Measurements from ENCODE around the gene KRT7.

The KRT7 gene

DNA sequence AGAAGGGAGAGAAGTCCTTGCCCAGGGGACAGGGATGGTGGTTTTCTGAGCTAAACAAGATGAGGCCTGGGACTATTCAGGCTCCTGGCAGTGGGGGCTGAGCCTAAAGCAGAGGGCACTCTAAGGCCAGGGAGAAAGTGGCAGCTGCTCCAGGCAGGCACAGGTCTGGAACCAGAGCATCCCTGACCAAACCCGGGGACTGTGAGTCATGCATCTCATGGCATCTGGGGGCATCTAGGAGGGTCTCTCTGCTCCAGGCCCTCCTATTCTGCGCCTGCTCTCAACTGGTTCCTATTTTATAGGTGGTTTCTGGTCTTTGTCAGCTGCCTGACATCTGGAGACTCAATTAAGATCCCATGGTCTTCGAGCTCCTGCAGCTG, 11.6 kb downstream of the KRT7 start:
- H3K27ac ChIP-seq, result peak overlapping the region; percentile 94

DNA sequence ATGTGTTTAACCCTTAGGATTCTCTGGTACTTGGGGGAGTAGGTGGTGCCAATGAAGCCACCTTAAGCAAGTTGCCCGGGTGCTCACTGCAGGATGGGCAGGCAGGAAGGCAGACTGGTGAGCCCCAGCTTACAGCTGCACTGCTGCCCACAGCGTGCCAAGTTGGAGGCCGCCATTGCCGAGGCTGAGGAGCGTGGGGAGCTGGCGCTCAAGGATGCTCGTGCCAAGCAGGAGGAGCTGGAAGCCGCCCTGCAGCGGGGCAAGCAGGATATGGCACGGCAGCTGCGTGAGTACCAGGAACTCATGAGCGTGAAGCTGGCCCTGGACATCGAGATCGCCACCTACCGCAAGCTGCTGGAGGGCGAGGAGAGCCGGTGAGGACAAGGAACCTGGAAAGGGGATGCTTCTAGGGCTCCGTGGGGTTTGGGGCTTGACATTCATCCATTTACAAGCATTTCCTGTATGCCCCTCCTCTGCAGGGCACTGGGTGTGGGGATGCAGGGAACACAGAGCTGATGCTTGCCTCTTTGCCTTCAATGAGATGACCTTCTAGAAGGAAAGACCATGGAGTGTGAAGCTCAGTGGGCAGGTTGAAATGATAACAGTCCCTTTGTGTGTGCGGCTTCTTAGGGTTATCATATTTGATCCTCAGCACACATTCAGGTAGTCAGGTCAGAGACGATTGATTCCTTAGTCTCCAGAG, 12.4 kb downstream of the KRT7 start:
- H3K27ac ChIP-seq, result peak overlapping the region; percentile 94; the same call in 1 of the 2 replicates
- TF ChIP-seq, protein P1, sequence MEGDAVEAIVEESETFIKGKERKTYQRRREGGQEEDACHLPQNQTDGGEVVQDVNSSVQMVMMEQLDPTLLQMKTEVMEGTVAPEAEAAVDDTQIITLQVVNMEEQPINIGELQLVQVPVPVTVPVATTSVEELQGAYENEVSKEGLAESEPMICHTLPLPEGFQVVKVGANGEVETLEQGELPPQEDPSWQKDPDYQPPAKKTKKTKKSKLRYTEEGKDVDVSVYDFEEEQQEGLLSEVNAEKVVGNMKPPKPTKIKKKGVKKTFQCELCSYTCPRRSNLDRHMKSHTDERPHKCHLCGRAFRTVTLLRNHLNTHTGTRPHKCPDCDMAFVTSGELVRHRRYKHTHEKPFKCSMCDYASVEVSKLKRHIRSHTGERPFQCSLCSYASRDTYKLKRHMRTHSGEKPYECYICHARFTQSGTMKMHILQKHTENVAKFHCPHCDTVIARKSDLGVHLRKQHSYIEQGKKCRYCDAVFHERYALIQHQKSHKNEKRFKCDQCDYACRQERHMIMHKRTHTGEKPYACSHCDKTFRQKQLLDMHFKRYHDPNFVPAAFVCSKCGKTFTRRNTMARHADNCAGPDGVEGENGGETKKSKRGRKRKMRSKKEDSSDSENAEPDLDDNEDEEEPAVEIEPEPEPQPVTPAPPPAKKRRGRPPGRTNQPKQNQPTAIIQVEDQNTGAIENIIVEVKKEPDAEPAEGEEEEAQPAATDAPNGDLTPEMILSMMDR (conservative IDR thresholded peaks at IDR 0.05), result no peak

More for the DNA sequence above, 11.6 kb downstream of the KRT7 start:
- TF ChIP-seq, protein P1 (conservative IDR thresholded peaks at IDR 0.05), result no peak

DNA sequence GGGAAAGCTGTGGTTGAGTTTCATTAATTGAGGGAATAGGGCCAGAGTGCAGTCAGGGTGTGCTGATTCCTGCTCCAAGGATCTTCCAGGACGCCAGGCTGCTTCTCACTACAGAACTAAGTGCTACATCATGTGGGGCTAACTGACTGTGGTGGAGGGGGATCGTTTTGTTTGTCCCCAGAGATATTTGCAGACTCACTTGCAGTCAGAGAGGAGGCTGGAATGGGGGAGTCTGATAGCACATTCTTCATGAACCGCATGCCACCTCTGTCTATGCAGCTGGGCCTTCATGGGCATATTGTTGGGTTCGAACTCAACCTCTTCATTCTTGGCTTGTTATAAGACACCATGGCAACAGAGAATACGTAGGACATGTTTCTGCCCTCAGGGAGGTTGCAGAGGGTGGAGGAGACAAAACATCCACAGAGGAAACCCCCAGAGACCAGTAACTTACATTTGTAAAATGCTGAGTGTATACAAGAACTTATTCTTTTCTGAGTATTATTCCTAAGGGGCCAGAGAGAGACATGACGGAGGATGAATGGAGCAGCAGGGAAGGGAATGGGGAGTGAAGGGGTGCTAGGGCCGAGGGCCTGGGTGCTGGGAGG, 13.0 kb downstream of the KRT7 start:
- TF ChIP-seq, protein P1 (conservative IDR thresholded peaks at IDR 0.05), result no peak
- no peak overlapping the region for H3K27ac ChIP-seq

DNA sequence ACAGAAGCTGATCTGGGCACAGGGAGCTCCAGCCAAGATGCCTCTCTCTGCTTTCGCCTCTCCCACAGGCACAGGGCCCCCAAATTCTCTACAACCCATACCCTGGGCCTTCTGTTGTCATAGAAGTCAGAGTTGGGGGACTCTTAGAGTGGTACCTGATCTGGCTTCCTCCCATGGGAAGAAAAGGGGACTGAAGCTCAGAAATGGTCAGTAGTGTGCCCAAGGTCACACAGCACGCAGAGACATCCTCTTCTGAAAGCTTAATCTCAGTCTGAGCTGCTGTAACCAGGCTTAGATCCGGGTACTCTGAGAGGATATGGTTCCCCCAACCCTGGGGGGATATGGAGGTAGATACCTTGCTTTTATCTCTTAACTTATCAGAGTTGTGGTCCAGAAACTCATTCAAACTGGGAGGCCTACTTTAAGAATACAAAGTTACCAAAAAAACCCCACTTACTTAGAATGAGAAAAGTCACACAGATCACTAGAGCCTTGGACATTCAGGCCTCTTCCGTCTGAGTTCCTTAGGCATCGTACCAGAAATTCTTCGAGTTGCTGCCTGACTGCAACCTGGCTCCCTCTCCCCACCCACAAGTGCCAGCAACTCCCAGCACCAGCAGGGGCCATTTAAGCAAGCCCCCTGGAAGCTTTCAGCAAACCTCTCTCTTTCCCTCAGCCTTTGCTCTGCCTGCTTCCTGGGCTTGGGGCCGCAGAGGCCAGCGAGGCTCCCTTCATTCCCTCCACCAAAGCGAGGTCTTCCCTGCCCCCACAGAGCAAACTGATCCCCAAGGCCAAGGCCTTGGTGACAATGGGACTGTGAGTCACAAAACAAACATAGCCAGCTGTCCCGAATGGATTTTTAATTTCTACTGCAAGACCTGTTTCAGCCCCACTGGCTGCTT, 13.9 kb downstream of the KRT7 start:
- H3K27ac ChIP-seq, result no peak overlapping the region
- TF ChIP-seq, protein P1 (conservative IDR thresholded peaks at IDR 0.05), result no peak

DNA sequence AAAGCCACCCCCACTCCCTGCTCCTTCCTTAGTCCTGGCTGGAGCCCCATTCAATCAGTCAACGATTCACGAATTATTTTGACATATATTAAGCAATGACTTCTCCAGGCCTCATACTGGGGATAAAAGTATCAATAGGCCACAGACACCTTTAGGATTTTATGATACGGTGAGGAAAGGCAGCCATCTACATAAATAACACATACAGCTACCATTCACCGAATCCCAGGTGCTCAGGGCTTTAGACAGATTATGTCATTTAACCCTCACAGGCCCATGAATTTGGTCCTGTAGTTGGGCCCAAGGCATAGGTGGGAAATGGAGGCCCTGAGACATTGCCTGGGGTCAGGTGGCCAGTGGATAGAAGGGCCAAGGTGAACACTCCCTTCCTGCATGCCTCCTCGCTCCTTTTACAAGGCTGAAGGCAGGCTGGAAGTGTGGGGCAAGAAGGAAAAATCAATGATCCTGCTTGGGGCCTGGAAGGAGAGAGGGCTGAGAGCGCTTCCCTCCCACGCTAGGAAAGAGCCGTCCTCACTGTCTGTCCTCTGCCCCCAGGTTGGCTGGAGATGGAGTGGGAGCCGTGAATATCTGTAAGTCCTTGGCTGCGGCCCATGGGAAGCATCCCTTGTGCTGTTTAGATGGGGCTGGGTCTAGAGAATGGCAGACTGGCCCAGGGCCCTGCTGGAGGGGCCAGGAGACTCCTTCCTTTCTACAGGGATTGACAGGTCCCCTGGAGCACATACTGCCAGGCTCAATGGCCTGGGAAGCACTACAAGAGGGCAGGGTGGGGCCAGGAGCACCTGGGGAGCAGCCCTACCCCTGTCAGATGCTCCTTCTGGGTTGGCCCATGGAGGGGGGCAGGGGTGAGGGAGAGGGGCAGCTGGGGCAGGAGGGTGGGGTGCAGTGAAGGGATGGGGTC, 14.8 kb downstream of the KRT7 start:
- TF ChIP-seq, protein P1 (conservative IDR thresholded peaks at IDR 0.05), result no peak
- H3K27ac ChIP-seq, result no peak overlapping the region

DNA sequence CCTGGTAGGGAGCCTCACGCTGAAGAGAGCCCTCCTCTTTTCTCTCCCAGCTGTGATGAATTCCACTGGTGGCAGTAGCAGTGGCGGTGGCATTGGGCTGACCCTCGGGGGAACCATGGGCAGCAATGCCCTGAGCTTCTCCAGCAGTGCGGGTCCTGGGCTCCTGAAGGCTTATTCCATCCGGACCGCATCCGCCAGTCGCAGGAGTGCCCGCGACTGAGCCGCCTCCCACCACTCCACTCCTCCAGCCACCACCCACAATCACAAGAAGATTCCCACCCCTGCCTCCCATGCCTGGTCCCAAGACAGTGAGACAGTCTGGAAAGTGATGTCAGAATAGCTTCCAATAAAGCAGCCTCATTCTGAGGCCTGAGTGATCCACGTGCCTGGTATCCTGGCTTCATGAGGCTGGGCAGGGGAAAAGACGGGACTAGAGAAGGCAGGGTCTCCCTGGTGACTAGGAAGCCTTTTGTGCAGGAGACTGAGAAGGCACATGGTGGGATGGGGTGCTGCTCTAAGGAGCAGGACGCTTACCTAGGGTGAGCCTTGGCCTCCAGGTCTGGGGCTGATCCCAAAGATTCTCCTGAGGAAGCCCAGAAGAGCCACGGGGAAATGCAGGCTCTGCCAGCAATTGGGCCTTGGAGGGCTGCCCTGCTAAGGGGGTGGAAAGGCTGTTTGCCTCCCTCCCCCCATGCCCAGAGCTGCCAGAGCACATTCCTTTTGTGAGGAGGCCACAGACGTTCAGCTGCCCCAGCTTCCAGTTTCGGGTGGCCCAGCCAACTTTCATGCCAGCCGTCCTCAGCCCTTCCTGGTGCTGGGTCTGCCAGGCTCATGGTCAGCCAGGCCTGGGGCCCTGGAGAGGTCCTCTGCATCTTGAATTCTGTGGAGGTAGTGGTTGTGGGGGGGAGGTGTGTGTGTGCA, 15.8 kb downstream of the KRT7 start:
- TF ChIP-seq, protein P1 (conservative IDR thresholded peaks at IDR 0.05), result no peak
- no peak overlapping the region for H3K27ac ChIP-seq

All from VCaP (cell line).